Nephron progenitor cell (in vitro differentiated cells): Measurements from ENCODE around the gene SNX25.

ENCODE experiments used
- DNase-seq: peaks from one replicate; pipeline ENCODE4 v3.0.0; 2021
- H3K27ac Mint-ChIP-seq: 2 replicates; pipeline ENCODE4 v1.8.0; 2021; ENCODE audit warnings: mild to moderate bottlenecking, moderate library complexity, mixed read lengths
- H3K27me3 Mint-ChIP-seq: 2 replicates; pipeline ENCODE4 v1.8.0; 2021; ENCODE audit warnings: mild to moderate bottlenecking, low read depth, mixed read lengths; ENCODE audit not compliant: poor library complexity
- H3K36me3 Mint-ChIP-seq: 2 replicates; pipeline ENCODE4 v1.8.0; 2021; ENCODE audit warnings: low read depth, mixed read lengths
- H3K4me1 Mint-ChIP-seq: 2 replicates; pipeline ENCODE4 v1.8.0; 2021; ENCODE audit warnings: mixed read lengths
- H3K4me3 Mint-ChIP-seq: 2 replicates; pipeline ENCODE4 v1.8.0; 2021; ENCODE audit warnings: mild to moderate bottlenecking, moderate library complexity, mixed read lengths
- H3K9me3 Mint-ChIP-seq: 2 replicates; pipeline ENCODE4 v1.8.0; 2021; ENCODE audit warnings: mild to moderate bottlenecking, moderate library complexity, mixed read lengths
- TF ChIP-seq, protein P1 (sequence below): fragments of 200-600 bp; sonication (generic); IDR thresholded peaks from 2 replicates; pipeline ENCODE4 v1.5.0; 2021; ENCODE audit warnings: antibody characterized with exemption

The SNX25 gene

DNA sequence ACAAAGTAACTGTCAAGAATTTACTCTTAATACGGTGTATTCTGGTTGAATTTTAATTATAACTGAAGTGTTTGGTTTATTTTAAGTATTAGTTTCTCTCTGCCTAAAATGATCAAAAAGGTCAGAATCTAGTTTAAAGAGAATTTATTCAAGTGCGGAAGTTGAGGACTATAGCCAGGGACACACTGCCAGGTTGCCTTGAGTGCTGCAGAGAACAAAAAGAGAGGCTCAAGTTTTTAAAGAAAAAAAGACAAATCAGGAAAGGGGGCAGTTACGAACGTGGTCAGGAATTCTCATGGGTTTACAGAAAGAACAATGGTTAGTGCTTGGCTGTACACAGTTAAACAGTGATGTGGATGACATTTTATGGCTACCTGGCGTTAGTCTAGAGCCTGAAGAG, 81.3 kb downstream of the SNX25 start:
- TF ChIP-seq, protein P1, sequence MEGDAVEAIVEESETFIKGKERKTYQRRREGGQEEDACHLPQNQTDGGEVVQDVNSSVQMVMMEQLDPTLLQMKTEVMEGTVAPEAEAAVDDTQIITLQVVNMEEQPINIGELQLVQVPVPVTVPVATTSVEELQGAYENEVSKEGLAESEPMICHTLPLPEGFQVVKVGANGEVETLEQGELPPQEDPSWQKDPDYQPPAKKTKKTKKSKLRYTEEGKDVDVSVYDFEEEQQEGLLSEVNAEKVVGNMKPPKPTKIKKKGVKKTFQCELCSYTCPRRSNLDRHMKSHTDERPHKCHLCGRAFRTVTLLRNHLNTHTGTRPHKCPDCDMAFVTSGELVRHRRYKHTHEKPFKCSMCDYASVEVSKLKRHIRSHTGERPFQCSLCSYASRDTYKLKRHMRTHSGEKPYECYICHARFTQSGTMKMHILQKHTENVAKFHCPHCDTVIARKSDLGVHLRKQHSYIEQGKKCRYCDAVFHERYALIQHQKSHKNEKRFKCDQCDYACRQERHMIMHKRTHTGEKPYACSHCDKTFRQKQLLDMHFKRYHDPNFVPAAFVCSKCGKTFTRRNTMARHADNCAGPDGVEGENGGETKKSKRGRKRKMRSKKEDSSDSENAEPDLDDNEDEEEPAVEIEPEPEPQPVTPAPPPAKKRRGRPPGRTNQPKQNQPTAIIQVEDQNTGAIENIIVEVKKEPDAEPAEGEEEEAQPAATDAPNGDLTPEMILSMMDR, result no peak
- H3K27me3 Mint-ChIP-seq, result no peaks in the 10 kb centered on the region
- peak overlapping the region; percentile 22 for H3K27ac Mint-ChIP-seq
- H3K4me1 Mint-ChIP-seq, result peaks cover 23% of the 10 kb centered on the region
- H3K9me3 Mint-ChIP-seq, result peaks cover 17% of the 10 kb centered on the region
- no peak for DNase-seq
- H3K36me3 Mint-ChIP-seq, result peaks cover 32% of the 10 kb centered on the region
- H3K4me3 Mint-ChIP-seq, result no peak overlapping the region

DNA sequence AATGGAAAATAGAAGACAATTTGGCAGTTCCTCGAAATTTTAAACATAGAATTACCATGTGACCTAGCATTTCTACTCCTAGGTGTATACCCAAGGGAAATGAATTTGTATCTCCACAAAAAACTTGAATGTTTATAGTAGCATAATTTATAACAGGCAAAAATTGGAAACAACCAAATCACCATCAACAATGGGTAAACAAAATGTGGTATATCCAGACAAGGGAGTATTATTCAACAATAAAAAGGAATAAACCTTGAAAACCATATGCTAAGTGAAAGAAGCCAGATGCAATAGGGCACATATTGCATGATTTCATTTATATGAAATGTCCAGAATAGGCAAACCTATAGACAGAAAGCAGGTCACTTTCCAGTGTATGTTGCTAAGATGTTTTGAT, 83.8 kb downstream of the SNX25 start:
- no peak for DNase-seq
- Mint-ChIP-seq H3K4me3 (no peak overlapping the region), H3K9me3 (peaks cover 17% of the 10 kb centered on the region), H3K27me3 (no peaks in the 10 kb centered on the region), H3K27ac (no peak overlapping the region), H3K4me1 (peaks cover 25% of the 10 kb centered on the region), H3K36me3 (peaks cover 36% of the 10 kb centered on the region)
- TF ChIP-seq, protein P1, result no peak

DNA sequence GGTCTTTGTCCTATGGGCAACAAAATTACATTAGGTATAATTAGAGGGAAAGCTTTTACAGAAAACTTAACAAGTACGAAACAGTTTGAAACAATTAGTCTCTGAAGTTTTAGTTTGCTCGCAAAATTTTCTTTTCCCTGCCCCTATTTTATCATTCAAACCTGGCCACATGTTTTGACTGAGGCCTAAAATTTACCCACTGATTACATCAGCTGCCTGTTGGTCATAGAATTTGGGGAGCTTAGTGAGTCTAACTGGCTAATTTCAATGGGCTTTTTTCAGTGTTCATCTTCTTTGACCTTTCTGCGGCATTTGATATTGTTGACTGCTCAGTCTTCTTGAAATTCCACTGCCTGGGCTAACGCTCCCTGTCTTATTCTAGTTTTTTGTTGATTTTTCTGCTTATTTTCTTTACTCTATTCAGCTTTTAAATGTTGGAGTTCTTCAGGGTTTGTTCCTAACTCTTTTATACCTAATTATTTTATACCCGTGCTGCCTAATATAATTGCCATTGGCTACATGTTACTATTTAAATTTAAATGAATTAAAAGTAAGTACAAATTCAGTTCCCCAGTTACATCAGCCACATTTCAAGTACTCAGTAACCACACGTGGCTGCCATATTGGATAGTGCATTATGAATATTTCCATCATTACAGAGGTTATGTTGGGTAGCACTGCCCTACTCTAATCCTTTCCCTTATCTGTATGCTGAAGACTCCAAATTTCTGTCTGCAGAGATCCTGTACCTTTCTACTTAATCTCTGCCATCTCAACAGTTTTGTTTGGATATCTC, 87.5 kb downstream of the SNX25 start:
- Mint-ChIP-seq H3K27ac (peak overlapping the region; percentile 44), H3K4me3 (no peak overlapping the region), H3K9me3 (peaks cover 16% of the 10 kb centered on the region), H3K36me3 (peaks cover 37% of the 10 kb centered on the region), H3K4me1 (peaks cover 13% of the 10 kb centered on the region), H3K27me3 (no peaks in the 10 kb centered on the region)
- TF ChIP-seq, protein P1, result no peak
- no peak for DNase-seq

DNA sequence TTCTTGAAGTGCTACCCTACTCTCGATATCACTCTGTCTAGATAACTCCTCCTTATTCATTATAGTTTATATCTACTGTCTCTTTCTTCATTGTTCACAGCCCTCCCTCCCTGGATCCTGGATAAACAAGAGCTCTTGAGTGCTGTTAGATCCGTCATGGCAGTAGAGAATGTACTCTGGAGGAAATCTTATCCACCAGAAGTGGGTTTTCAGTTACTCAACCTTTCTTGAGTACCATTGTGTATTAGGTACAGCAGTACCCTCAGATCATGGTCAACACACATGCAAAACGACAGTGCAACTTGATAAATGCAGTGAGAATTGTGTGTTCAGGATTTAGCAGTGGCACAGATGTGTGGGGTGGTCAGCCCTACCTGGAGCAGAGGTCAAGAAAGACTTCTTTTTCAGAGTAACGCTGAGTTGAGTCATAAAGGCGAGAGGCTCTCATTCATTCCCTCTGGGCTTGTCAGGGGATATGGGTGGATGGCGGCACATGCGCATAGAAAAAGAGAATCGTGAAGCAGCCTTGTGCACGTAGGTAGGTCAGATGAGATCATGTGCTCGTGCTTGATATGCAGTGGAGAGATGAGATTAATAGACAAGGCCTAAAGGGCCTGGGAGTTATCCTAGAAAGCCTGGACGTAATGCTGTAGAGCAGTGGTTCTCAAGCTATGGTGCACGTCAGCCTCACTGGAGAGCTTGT, 89.5 kb downstream of the SNX25 start:
- H3K36me3 Mint-ChIP-seq, result peaks cover 25% of the 10 kb centered on the region

DNA sequence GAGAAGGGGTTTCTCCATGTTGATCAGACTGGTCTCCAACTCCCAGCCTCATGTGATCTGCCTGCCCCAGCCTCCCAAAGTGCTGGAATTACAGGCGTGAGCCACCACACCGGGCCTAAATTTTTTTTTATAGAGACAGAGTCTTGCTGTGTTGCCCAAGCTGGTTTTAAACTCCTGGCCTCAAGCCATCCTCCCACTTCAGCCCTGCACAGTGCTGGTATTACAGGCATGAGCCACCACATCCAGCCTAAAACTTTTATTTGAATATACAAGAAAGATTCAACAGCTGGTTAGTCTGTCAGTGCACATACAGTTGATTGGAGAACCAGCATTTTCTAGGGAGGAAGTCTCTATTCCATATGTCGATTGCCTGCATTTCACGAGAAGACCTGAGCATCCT, 95.1 kb downstream of the SNX25 start:
- TF ChIP-seq, protein P1, result no peak
- DNase-seq, result no peak
- H3K9me3 Mint-ChIP-seq, result no peaks in the 10 kb centered on the region
- H3K27ac Mint-ChIP-seq, result no peak overlapping the region
- no peaks in the 10 kb centered on the region for H3K27me3 Mint-ChIP-seq
- H3K36me3 Mint-ChIP-seq, result peaks cover 5% of the 10 kb centered on the region
- H3K4me3 Mint-ChIP-seq, result no peak overlapping the region
- peaks cover 14% of the 10 kb centered on the region for H3K4me1 Mint-ChIP-seq

More for the DNA sequence above, 89.5 kb downstream of the SNX25 start:
- DNase-seq, result no peak
- Mint-ChIP-seq H3K27ac (peak overlapping the region; percentile 4), H3K9me3 (peaks cover 3% of the 10 kb centered on the region), H3K4me1 (peaks cover 13% of the 10 kb centered on the region), H3K27me3 (no peaks in the 10 kb centered on the region), H3K4me3 (no peak overlapping the region)
- TF ChIP-seq, protein P1, result no peak
